GM19238 (cell line): Measurements from ENCODE around the gene ALDH2.
"Not testable (repeated sequence)": the region's sequence is repeated elsewhere in the genome, so short reads cannot be mapped to it uniquely, and the experiment has no call there.

Experiments
- DNase-seq: peaks from one replicate; pipeline ENCODE4 v3.0.0; 2011; ENCODE audit warnings: low spot score; ENCODE audit not compliant: insufficient read length

Gene ALDH2

GRCh38 chr12:111788178-111788654 is 21.5 kb downstream of the ALDH2 start:
- no peak for DNase-seq

GRCh38 chr12:111789779-111790178 is 23.0 kb downstream of the ALDH2 start:
- DNase-seq, result no peak

- DNase-seq, result no peak
Measured at GRCh38 chr12:111791507-111791906, 24.8 kb downstream of the ALDH2 start.

GRCh38 chr12:111792155-111792855 is 25.6 kb downstream of the ALDH2 start:
- no peak for DNase-seq

- DNase-seq, result no peak
Measured at GRCh38 chr12:111792856-111793235, 26.1 kb downstream of the ALDH2 start.

- DNase-seq, result no peak
Measured at GRCh38 chr12:111798182-111798581, 31.4 kb downstream of the ALDH2 start.

- DNase-seq, result no peak
Measured at GRCh38 chr12:111799758-111800157, 33.0 kb downstream of the ALDH2 start.

- no peak for DNase-seq
Measured at GRCh38 chr12:111803038-111803626, 36.4 kb downstream of the ALDH2 start.

GRCh38 chr12:111803851-111804250 is 37.1 kb downstream of the ALDH2 start:
- no peak for DNase-seq

- no peak for DNase-seq
Measured at GRCh38 chr12:111806304-111806703, 39.6 kb downstream of the ALDH2 start.

- no peak for DNase-seq
Measured at GRCh38 chr12:111807232-111807631, 40.5 kb downstream of the ALDH2 start.

- DNase-seq, result peak; percentile 66
Measured at GRCh38 chr12:111812881-111813741, 46.4 kb downstream of the ALDH2 start.

GRCh38 chr12:111816065-111816615 is 49.4 kb downstream of the ALDH2 start:
- DNase-seq, result no peak

GRCh38 chr12:111816898-111817297 is 50.2 kb downstream of the ALDH2 start:
- DNase-seq, result not testable (repeated sequence)

GRCh38 chr12:111818340-111818739 is 51.6 kb downstream of the ALDH2 start:
- no peak for DNase-seq

- DNase-seq, result no peak
Measured at GRCh38 chr12:111819191-111820158, 52.7 kb downstream of the ALDH2 start.

- DNase-seq, result not testable (repeated sequence)
Measured at GRCh38 chr12:111820828-111821227, 54.1 kb downstream of the ALDH2 start.

GRCh38 chr12:111822886-111823285 is 56.2 kb downstream of the ALDH2 start:
- no peak for DNase-seq

- no peak for DNase-seq
Measured at GRCh38 chr12:111823891-111824290, 57.2 kb downstream of the ALDH2 start.

- DNase-seq, result not testable (repeated sequence)
Measured at GRCh38 chr12:111824312-111824711, 57.6 kb downstream of the ALDH2 start.

- DNase-seq, result no peak
Measured at GRCh38 chr12:111825509-111825908, 58.8 kb downstream of the ALDH2 start.
